Measurements from ENCODE around the gene TMEM130.
"Not testable (repeated sequence)": the region's sequence is repeated elsewhere in the genome, so short reads cannot be mapped to it uniquely, and the experiment has no call there.

TMEM130 gene

GRCh38 chr7:98877692-98878364, 8.0 kb upstream of the TMEM130 start:
- DNase-seq (ENCODE audit: low read depth in 2 of 3, low spot score in 1 of 3) = no peak

- DNase-seq (ENCODE audit: low read depth in 2 of 3, low spot score in 1 of 3) = no peak
These were observed 7.3 kb upstream of the TMEM130 start for GRCh38 chr7:98877146-98877545.

GRCh38 chr7:98875501-98875900, 5.7 kb upstream of the TMEM130 start:
- no peak for DNase-seq (ENCODE audit: low read depth in 2 of 3, low spot score in 1 of 3)

GRCh38 chr7:98874942-98875341, 5.1 kb upstream of the TMEM130 start:
- DNase-seq (ENCODE audit: low read depth in 2 of 3, low spot score in 1 of 3) = no peak

- not testable (repeated sequence) for DNase-seq (ENCODE audit: low read depth in 2 of 3, low spot score in 1 of 3)
These were observed 3.8 kb upstream of the TMEM130 start for GRCh38 chr7:98873610-98874009.

GRCh38 chr7:98872328-98872924, 2.6 kb upstream of the TMEM130 start:
- DNase-seq (ENCODE audit: low read depth in 2 of 3, low spot score in 1 of 3) = peak in 1 of 3 donors; percentile 14

- DNase-seq (ENCODE audit: low read depth in 2 of 3, low spot score in 1 of 3) = no peak
These were observed 1.1 kb upstream of the TMEM130 start for GRCh38 chr7:98870807-98871491.

- DNase-seq (ENCODE audit: low read depth in 2 of 3, low spot score in 1 of 3) = peak; percentile 31 to 57 (median 40)
These were observed 372 bp upstream of the TMEM130 start for GRCh38 chr7:98870121-98870651.

GRCh38 chr7:98869027-98869596, 702 bp downstream of the TMEM130 start:
- no peak for DNase-seq (ENCODE audit: low read depth in 2 of 3, low spot score in 1 of 3)

GRCh38 chr7:98868450-98868849, 1.4 kb downstream of the TMEM130 start:
- no peak for DNase-seq (ENCODE audit: low read depth in 2 of 3, low spot score in 1 of 3)

- DNase-seq (ENCODE audit: low read depth in 2 of 3, low spot score in 1 of 3) = no peak
These were observed 3.0 kb downstream of the TMEM130 start for GRCh38 chr7:98866765-98867164.

- DNase-seq (ENCODE audit: low read depth in 2 of 3, low spot score in 1 of 3) = no peak
These were observed 3.5 kb downstream of the TMEM130 start for GRCh38 chr7:98866351-98866750.

GRCh38 chr7:98864731-98865453, 4.9 kb downstream of the TMEM130 start:
- DNase-seq (ENCODE audit: low read depth in 2 of 3, low spot score in 1 of 3) = no peak

GRCh38 chr7:98863601-98864000, 6.2 kb downstream of the TMEM130 start:
- DNase-seq (ENCODE audit: low read depth in 2 of 3, low spot score in 1 of 3) = no peak

GRCh38 chr7:98862716-98863420, 6.9 kb downstream of the TMEM130 start:
- DNase-seq (ENCODE audit: low read depth in 2 of 3, low spot score in 1 of 3) = no peak

GRCh38 chr7:98862203-98862602, 7.6 kb downstream of the TMEM130 start:
- no peak for DNase-seq (ENCODE audit: low read depth in 2 of 3, low spot score in 1 of 3)

- DNase-seq (ENCODE audit: low read depth in 2 of 3, low spot score in 1 of 3) = no peak
These were observed 9.7 kb downstream of the TMEM130 start for GRCh38 chr7:98860071-98860470.

GRCh38 chr7:98855610-98856422, 14.0 kb downstream of the TMEM130 start:
- DNase-seq (ENCODE audit: low read depth in 2 of 3, low spot score in 1 of 3) = no peak

- DNase-seq (ENCODE audit: low read depth in 2 of 3, low spot score in 1 of 3) = no peak
These were observed 17.0 kb downstream of the TMEM130 start for GRCh38 chr7:98852826-98853225.

GRCh38 chr7:98848918-98849317, 20.9 kb downstream of the TMEM130 start:
- no peak for DNase-seq (ENCODE audit: low read depth in 2 of 3, low spot score in 1 of 3)

All from stimulated activated CD4-positive, alpha-beta T cell treated with anti-CD3 and anti-CD28 coated beads, Interleukin-12 subunit alpha, Interleukin-12 subunit beta, amount 100 ng/mL, for 48 hours (primary cell).